Kidney (tissue), 14 donors: ENCODE results near the gene EFNA2. TPM values are rescaled to one million over a fixed set of nuclear protein-coding genes. Genes with fewer than 3 reads are reported as not detected.

Source experiments
- DNase-seq, 5 donors: peaks; one replicate each; pipeline ENCODE4 v3.0.0-alpha.2; 2013 to 2020
- FAIRE-seq: peaks from 2 replicates; lab custom pipeline; 2012; peaks lifted over from hg19 to GRCh38; lab: Jason Lieb, UNC
- H3K27ac ChIP-seq, 2 donors: one replicate each; pipeline ENCODE4 v1.7.0; 2013; ENCODE audit warnings: low read depth in 2 of 2, low read length in 2 of 2, inconsistent platforms in 1 of 2
- H3K27me3 ChIP-seq: one replicate; pipeline ENCODE4 v1.7.1; 2013; ENCODE audit warnings: low read length, inconsistent platforms; ENCODE audit not compliant: control insufficient read depth, insufficient read depth
- H3K36me3 ChIP-seq, 3 donors: one replicate each; pipeline versions ENCODE4 v1.7.0 to v1.7.1; 2013; ENCODE audit warnings: low read length in 3 of 3, control low read depth in 1 of 3, inconsistent platforms in 1 of 3; ENCODE audit not compliant: insufficient read depth in 3 of 3, control insufficient read depth in 2 of 3
- H3K4me1 ChIP-seq, 3 donors: one replicate each; pipeline versions ENCODE4 v1.7.0 to v1.7.1; 2013; ENCODE audit warnings: low read length in 3 of 3, inconsistent platforms in 1 of 3, low read depth in 1 of 3; ENCODE audit not compliant: control insufficient read depth in 2 of 3, insufficient read depth in 2 of 3
- H3K4me3 ChIP-seq, 3 donors: one replicate each; pipeline versions ENCODE4 v1.7.0 to v1.8.1; 2013; ENCODE audit warnings: low read length in 3 of 3, control low read depth in 1 of 3, inconsistent platforms in 1 of 3
- H3K9ac ChIP-seq, 3 donors: one replicate each; pipeline versions ENCODE4 v1.7.0 to v1.7.1; 2013; ENCODE audit warnings: low read length in 3 of 3, control low read depth in 1 of 3, inconsistent platforms in 1 of 3
- H3K9me3 ChIP-seq, 3 donors: one replicate each; pipeline versions ENCODE4 v1.7.0 to v1.7.1; 2013; ENCODE audit warnings: low read length in 3 of 3, control low read depth in 1 of 3, inconsistent platforms in 1 of 3; ENCODE audit not compliant: control insufficient read depth in 2 of 3, insufficient read depth in 1 of 3
- intact Hi-C: fragments of 100-400 bp; cut with DNase I; formaldehyde crosslinking; loops from one replicate; pipeline ENCODE4 v1.11.1; 2022
- polyA plus RNA-seq: library from polyadenylated mRNA; stranded (reverse); fragments of 350-450 nt; fragmentation: Illumina TruSeq; extraction: RNeasy Lipid Tissue Mini Kit (QIAGEN cat#74804); gene quantifications from one replicate; pipeline ENCODE4 v1.2.3, GENCODE V29; 2014; ENCODE audit warnings: low read depth, low replicate concordance; ENCODE audit not compliant: insufficient read depth
- total RNA-seq: library from RNA; stranded (reverse); fragmentation: NEBNext Ultra II Directional; extraction: Animal tissue kit (Norgen Biotek cat#: 25700); gene quantifications from one replicate; pipeline ENCODE4 v1.2.1, GENCODE V29; 2021
- TF ChIP-seq, protein P1 (sequence below): IDR thresholded peaks from 3 replicates; pipeline ENCODE4 v1.5.1; 2012; ENCODE audit warnings: mild to moderate bottlenecking, moderate library complexity, borderline replicate concordance; ENCODE audit not compliant: insufficient read depth; ENCODE audit errors: extremely low read depth
- donor health status: control.
- donor health status: control.
- donor health status: control.
- donor health status: control.
- donor health status: control.
- donor health status: DM: yes; HTN: yes; CAD: no.
- donor health status: Normal renal cell carcinoma (clear cell type).

The EFNA2 gene
- total and polyA plus RNA-seq, 2 donors from 2014 or later = not detected

- no peak overlapping the region for H3K4me3 ChIP-seq
- TF ChIP-seq, protein P1, sequence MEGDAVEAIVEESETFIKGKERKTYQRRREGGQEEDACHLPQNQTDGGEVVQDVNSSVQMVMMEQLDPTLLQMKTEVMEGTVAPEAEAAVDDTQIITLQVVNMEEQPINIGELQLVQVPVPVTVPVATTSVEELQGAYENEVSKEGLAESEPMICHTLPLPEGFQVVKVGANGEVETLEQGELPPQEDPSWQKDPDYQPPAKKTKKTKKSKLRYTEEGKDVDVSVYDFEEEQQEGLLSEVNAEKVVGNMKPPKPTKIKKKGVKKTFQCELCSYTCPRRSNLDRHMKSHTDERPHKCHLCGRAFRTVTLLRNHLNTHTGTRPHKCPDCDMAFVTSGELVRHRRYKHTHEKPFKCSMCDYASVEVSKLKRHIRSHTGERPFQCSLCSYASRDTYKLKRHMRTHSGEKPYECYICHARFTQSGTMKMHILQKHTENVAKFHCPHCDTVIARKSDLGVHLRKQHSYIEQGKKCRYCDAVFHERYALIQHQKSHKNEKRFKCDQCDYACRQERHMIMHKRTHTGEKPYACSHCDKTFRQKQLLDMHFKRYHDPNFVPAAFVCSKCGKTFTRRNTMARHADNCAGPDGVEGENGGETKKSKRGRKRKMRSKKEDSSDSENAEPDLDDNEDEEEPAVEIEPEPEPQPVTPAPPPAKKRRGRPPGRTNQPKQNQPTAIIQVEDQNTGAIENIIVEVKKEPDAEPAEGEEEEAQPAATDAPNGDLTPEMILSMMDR = no peak
- FAIRE-seq (no peak), DNase-seq (no peak)
- H3K4me1 ChIP-seq = peaks cover 0 to 3% (median 0%) of the 10 kb centered on the region in 3 donors
- no peaks in the 10 kb centered on the region for H3K9me3 ChIP-seq
- intact Hi-C loops = no loop called here
- H3K27me3 ChIP-seq = no peaks in the 10 kb centered on the region
- H3K27ac ChIP-seq = no peak overlapping the region
- H3K9ac ChIP-seq = no peak overlapping the region
- H3K36me3 ChIP-seq = no peaks in the 10 kb centered on the region
Observed at GRCh38 chr19:1336079-1336684, 50.5 kb downstream of the EFNA2 start.

DNA sequence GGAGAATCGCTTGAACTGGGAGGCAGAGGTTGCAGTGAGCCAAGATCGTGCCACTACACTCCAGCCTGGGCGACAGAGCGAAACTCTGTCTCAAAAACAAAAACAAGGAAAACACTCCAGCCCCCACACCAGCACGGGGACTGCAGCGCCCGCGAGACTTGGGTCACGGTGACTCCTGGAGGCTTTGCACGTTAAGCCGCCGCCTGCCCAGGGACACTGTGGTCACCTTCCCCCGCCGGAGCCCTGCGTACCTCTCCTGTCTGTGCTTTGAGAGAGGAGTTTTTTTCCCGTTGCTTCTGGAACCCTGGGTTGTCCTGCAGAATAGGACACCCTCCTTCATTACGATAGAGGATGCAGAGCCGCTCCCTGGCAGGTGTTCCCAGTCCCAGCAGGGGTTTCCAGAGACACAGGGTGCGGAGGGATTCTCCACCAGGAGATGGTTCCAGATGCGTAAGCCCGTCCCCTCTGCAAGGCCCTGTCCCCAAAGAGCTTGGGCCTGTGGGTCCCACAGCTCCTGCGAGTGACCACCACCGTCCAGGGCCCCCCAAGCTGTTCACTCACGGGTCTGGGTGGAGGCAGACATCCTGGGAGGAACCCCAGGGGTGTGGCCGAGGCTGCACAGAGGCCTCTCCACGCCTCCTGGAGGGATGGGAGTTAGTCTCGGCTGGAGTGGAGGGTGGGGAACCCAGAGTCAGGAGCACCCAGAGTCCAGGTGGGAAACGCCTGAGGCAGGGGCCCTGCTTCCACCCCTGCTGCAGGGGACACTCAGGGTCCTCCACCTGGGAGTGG lies 55.2 kb downstream of the EFNA2 start:
- Histone ChIP-seq H3K9me3 (no peaks in the 10 kb centered on the region), H3K4me1 (peaks cover 0 to 3% (median 0%) of the 10 kb centered on the region in 3 donors), H3K27ac (no peak overlapping the region), H3K36me3 (no peaks in the 10 kb centered on the region), H3K9ac (no peak overlapping the region), H3K27me3 (no peaks in the 10 kb centered on the region), H3K4me3 (no peak overlapping the region)
- DNase-seq (no peak), FAIRE-seq (no peak)
- TF ChIP-seq, protein P1 = no peak
- intact Hi-C loops = no loop called here

- intact Hi-C loops = no loop called here
- no peaks in the 10 kb centered on the region for H3K9me3 ChIP-seq
- H3K4me3 ChIP-seq = no peak overlapping the region
- no peaks in the 10 kb centered on the region for H3K27me3 ChIP-seq
- H3K4me1 ChIP-seq = peaks cover 0 to 3% (median 0%) of the 10 kb centered on the region in 3 donors
- FAIRE-seq (no peak), DNase-seq (no peak)
- no peak overlapping the region for H3K9ac ChIP-seq
- TF ChIP-seq, protein P1 = no peak
- no peak overlapping the region for H3K27ac ChIP-seq
- no peaks in the 10 kb centered on the region for H3K36me3 ChIP-seq
Observed at GRCh38 chr19:1343041-1343440, 57.4 kb downstream of the EFNA2 start.
